AG04450 (cell line): ENCODE data around the gene KANSL1. TPM values are rescaled to one million over a fixed set of nuclear protein-coding genes. Genes with fewer than 3 reads are reported as not detected.

Experiments
- CTCF ChIA-PET: fragments of 300-600, 350-600 bp; formaldehyde crosslinking; extraction: SDS; loops from one replicate; lab custom pipeline; 2022; ENCODE audit warnings: antibody characterized with exemption, inconsistent platforms; lab: Charles Lee
- POLR2A ChIA-PET: fragments of 350-600 bp; formaldehyde crosslinking; extraction: SDS; loops from one replicate; lab custom pipeline; 2021; ENCODE audit warnings: antibody characterized with exemption, inconsistent platforms; lab: Yijun Ruan, JAX
- DNase-seq: peaks from one replicate; pipeline ENCODE4 v3.0.0-alpha.2; 2011; ENCODE audit warnings: low read depth, low spot score
- H3K27ac ChIP-seq: one replicate; pipeline ENCODE4 v1.5.1; 2012; ENCODE audit warnings: low read depth, low read length, control low read depth
- H3K27me3 ChIP-seq: one replicate; pipeline ENCODE4 v1.6.0; 2012; ENCODE audit warnings: low read length; ENCODE audit not compliant: control insufficient read depth, insufficient read depth
- H3K4me3 ChIP-seq: 2 replicates; pipeline ENCODE4 v1.5.1; 2011; ENCODE audit warnings: mild to moderate bottlenecking, low read depth, low read length, control low read depth
- H3K9me3 ChIP-seq: 2 replicates; pipeline ENCODE4 v1.5.1; 2012; ENCODE audit warnings: low read length; ENCODE audit not compliant: control insufficient read depth, insufficient read depth
- polyA plus RNA-seq: library from polyadenylated mRNA; depleted of rRNA; stranded (reverse); fragments of >200 nt; gene quantifications from 2 replicates; pipeline ENCODE4 v1.2.3, GENCODE V29; 2011; rRNA removed
- small RNA-seq: library from RNA; depleted of rRNA; stranded (forward); fragments of <200 nt; gene quantifications from one replicate; pipeline ENCODE3, GENCODE V24; 2012; ENCODE audit warnings: low read depth; ENCODE audit not compliant: insufficient read length
- TF ChIP-seq, protein P1 (sequence below): IDR thresholded peaks from 2 replicates; pipeline ENCODE4 v1.5.1; 2011; ENCODE audit warnings: low read depth, low read length, control low read depth, inconsistent platforms

The KANSL1 gene
- polyA plus RNA-seq, 1 experiment = 15.6 TPM

- ChIA-PET POLR2A (no interaction called here), CTCF (no interaction called here)
- DNase-seq = no peak
- Histone ChIP-seq H3K9me3 (no peaks in the 10 kb centered on the region), H3K27ac (no peak overlapping the region), H3K4me3 (no peak overlapping the region), H3K27me3 (peaks cover 23% of the 10 kb centered on the region)
- TF ChIP-seq, protein P1, sequence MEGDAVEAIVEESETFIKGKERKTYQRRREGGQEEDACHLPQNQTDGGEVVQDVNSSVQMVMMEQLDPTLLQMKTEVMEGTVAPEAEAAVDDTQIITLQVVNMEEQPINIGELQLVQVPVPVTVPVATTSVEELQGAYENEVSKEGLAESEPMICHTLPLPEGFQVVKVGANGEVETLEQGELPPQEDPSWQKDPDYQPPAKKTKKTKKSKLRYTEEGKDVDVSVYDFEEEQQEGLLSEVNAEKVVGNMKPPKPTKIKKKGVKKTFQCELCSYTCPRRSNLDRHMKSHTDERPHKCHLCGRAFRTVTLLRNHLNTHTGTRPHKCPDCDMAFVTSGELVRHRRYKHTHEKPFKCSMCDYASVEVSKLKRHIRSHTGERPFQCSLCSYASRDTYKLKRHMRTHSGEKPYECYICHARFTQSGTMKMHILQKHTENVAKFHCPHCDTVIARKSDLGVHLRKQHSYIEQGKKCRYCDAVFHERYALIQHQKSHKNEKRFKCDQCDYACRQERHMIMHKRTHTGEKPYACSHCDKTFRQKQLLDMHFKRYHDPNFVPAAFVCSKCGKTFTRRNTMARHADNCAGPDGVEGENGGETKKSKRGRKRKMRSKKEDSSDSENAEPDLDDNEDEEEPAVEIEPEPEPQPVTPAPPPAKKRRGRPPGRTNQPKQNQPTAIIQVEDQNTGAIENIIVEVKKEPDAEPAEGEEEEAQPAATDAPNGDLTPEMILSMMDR = no peak
Measured at GRCh38 chr17:45983614-45984310, 209.5 kb downstream of the KANSL1 start.

DNA sequence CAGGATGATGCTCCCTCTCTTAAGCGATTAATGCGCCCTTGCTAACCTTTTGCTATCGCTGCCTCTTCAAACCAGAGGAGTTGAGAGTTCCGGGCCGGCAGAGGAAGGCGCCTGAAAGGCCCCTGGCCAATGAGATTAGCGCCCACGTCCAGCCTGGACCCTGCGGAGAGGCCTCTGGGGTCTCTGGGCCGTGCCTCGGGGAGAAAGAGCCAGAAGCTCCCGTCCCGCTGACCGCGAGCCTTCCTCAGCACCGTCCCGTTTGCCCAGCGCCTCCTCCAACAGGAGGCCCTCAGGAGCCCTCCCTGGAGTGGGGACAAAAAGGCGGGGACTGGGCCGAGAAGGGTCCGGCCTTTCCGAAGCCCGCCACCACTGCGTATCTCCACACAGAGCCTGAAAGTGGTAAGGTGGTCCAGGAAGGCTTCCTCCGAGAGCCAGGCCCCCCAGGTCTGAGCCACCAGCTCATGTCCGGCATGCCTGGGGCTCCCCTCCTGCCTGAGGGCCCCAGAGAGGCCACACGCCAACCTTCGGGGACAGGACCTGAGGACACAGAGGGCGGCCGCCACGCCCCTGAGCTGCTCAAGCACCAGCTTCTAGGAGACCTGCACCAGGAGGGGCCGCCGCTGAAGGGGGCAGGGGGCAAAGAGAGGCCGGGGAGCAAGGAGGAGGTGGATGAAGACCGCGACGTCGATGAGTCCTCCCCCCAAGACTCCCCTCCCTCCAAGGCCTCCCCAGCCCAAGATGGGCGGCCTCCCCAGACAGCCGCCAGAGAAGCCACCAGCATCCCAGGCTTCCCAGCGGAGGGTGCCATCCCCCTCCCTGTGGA is 210.2 kb downstream of the KANSL1 start:
- peaks cover 21% of the 10 kb centered on the region for H3K27me3 ChIP-seq
- no peak for DNase-seq
- POLR2A ChIA-PET = no interaction called here
- CTCF ChIA-PET = no interaction called here
- no peaks in the 10 kb centered on the region for H3K9me3 ChIP-seq
- H3K27ac ChIP-seq = no peak overlapping the region
- no peak overlapping the region for H3K4me3 ChIP-seq
- TF ChIP-seq, protein P1 = no peak

- TF ChIP-seq, protein P1 = no peak
- H3K9me3 ChIP-seq = no peaks in the 10 kb centered on the region
- ChIA-PET CTCF (no interaction called here), POLR2A (no interaction called here)
- H3K4me3 ChIP-seq = no peak overlapping the region
- no peak overlapping the region for H3K27ac ChIP-seq
- peaks cover 24% of the 10 kb centered on the region for H3K27me3 ChIP-seq
- DNase-seq = no peak
Measured at GRCh38 chr17:45981306-45981705, 211.9 kb downstream of the KANSL1 start.

GRCh38 chr17:45980855-45981254 is 212.4 kb downstream of the KANSL1 start:
- DNase-seq = no peak
- H3K4me3 ChIP-seq = no peak overlapping the region
- H3K9me3 ChIP-seq = no peaks in the 10 kb centered on the region
- H3K27me3 ChIP-seq = peaks cover 24% of the 10 kb centered on the region
- POLR2A ChIA-PET = no interaction called here
- TF ChIP-seq, protein P1 = no peak
- H3K27ac ChIP-seq = no peak overlapping the region
- CTCF ChIA-PET = no interaction called here

Small RNA genes within 50 kb of the gene (small RNA-seq; reads per million reads assigned to genes)
- gene RF00019 = not detected

Other genes with a start within 250 kb of the KANSL1 start
- not detected in 2 replicates for gene STH, start 194.2 kb downstream of the KANSL1 start, polyA plus RNA-seq
- 0.97 and 1.2 TPM in 2 replicates for gene LRRC37A, start 101.7 kb upstream of the KANSL1 start, polyA plus RNA-seq
- gene ARL17B, start 168.3 kb upstream of the KANSL1 start, polyA plus RNA-seq = 8.6 TPM in 2 replicates